HG03521 (cell line): ENCODE data around the gene TMTC4.

Source experiments
- ATAC-seq: cut with Tn5 transposase; IDR thresholded peaks from one replicate; pipeline ENCODE4 v1.9.1; 2021; ENCODE audit warnings: mild to moderate bottlenecking, moderate library complexity; ENCODE audit not compliant: unreplicated experiment

The TMTC4 gene

GRCh38 chr13:100667894-100668293, 6.7 kb downstream of the TMTC4 start:
- ATAC-seq = no peak

- ATAC-seq = no peak
Measured at GRCh38 chr13:100666124-100666523, 8.5 kb downstream of the TMTC4 start.

- ATAC-seq = no peak
Measured at GRCh38 chr13:100665403-100665802, 9.2 kb downstream of the TMTC4 start.

- no peak for ATAC-seq
Measured at GRCh38 chr13:100664171-100664900, 10.3 kb downstream of the TMTC4 start.

GRCh38 chr13:100662468-100663211, 12.0 kb downstream of the TMTC4 start:
- no peak for ATAC-seq

GRCh38 chr13:100660761-100661160, 13.8 kb downstream of the TMTC4 start:
- no peak for ATAC-seq

- no peak for ATAC-seq
Measured at GRCh38 chr13:100659578-100659977, 15.0 kb downstream of the TMTC4 start.

GRCh38 chr13:100658363-100658762, 16.2 kb downstream of the TMTC4 start:
- peak; percentile 62 for ATAC-seq

GRCh38 chr13:100657881-100658315, 16.7 kb downstream of the TMTC4 start:
- ATAC-seq = peak; percentile 22

- ATAC-seq = no peak
Measured at GRCh38 chr13:100652510-100652909, 22.1 kb downstream of the TMTC4 start.

GRCh38 chr13:100650326-100650725, 24.3 kb downstream of the TMTC4 start:
- ATAC-seq = no peak

GRCh38 chr13:100648354-100648753, 26.2 kb downstream of the TMTC4 start:
- ATAC-seq = no peak

GRCh38 chr13:100646871-100647270, 27.7 kb downstream of the TMTC4 start:
- no peak for ATAC-seq

- ATAC-seq = no peak
Measured at GRCh38 chr13:100646030-100646673, 28.4 kb downstream of the TMTC4 start.

- ATAC-seq = no peak
Measured at GRCh38 chr13:100645382-100645781, 29.2 kb downstream of the TMTC4 start.

- no peak for ATAC-seq
Measured at GRCh38 chr13:100644371-100644770, 30.2 kb downstream of the TMTC4 start.

GRCh38 chr13:100637796-100638195, 36.8 kb downstream of the TMTC4 start:
- no peak for ATAC-seq

- no peak for ATAC-seq
Measured at GRCh38 chr13:100637380-100637779, 37.2 kb downstream of the TMTC4 start.

GRCh38 chr13:100636441-100636840, 38.2 kb downstream of the TMTC4 start:
- no peak for ATAC-seq

- no peak for ATAC-seq
Measured at GRCh38 chr13:100636004-100636403, 38.6 kb downstream of the TMTC4 start.

GRCh38 chr13:100634696-100635095, 39.9 kb downstream of the TMTC4 start:
- ATAC-seq = no peak

GRCh38 chr13:100633461-100633860, 41.1 kb downstream of the TMTC4 start:
- ATAC-seq = no peak
